HG03196 (cell line): ENCODE measurements around the gene UNC79.

Experiments used
- ATAC-seq: cut with Tn5 transposase; IDR thresholded peaks from one replicate; pipeline ENCODE4 v1.9.1; 2021; ENCODE audit not compliant: unreplicated experiment

Gene UNC79

DNA sequence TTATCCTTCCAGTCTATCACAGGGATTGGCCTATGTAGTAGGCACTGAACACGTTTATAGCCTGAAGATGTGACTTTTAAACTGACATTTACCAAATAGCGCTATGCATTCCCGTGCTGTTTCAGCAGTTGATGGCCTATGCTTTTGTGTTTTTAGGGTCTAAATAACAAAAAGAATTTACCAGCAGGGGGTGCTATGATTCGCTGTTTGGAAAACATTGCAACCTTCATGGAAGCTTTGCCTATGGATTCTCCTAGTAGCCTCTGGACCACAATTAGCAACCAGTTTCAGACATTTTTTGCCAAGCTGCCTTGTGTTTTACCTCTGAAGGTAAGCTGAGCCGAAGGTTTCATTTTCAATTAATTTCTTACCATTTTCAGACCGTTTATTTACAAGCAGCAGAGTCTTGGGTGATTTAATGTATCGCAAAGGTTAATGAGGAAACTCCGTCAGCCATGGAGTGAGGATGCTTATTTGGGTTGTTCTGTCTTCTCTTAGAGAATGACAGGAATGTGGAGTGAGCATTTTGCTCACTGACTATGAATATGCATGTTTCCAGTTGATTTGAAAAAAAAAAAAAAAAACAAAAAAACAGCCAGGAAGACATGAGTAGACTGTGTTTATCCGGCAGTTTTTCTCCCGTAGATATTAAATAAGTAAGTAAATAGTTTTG lies 224.5 kb downstream of the UNC79 start:
- no peak for ATAC-seq

DNA sequence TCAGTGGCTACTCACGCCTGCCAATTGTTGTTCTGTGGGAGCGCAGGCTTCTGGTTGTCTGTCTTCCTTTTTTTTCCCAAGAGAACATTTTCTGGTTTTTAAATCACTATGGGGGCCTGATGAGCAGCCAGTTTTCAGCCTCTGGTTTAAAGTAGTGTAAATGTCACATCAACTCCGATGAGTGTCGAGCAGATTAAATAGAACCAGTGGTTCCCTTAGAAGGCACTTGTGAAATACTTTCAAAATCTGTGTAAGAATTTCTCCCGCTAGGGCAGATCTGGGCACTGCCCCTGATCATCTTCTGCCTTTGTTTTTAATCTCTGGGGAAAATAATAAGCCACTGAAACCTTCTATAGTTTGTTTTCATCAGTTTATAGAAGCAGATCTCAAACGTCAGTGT lies 227.1 kb downstream of the UNC79 start:
- ATAC-seq, result no peak

DNA sequence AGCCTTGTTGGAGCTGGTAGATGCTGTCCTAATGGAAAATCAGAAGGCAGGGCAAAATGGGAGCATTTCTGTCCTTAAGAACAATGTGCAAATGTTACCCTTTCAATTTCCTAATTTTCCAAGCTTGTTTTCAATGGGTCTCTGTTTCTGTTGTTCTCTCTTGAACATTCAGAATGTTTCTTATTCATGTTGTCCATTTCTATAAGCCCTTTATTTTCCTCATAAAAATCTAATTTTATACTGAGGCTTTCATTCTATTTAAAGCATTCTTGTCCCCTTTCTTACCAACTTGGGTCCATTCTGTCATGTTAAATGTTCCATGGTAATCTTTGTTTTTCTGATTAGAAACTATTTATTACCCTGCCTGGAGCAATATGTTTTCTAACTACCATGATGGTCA lies 232.6 kb downstream of the UNC79 start:
- ATAC-seq, result no peak

GRCh38 chr14:93665169-93665568 lies 234.4 kb downstream of the UNC79 start:
- ATAC-seq, result no peak

- no peak for ATAC-seq
Measured at GRCh38 chr14:93669632-93670031, 238.9 kb downstream of the UNC79 start.

GRCh38 chr14:93674343-93674742 lies 243.6 kb downstream of the UNC79 start:
- no peak for ATAC-seq

GRCh38 chr14:93675651-93676050 lies 244.9 kb downstream of the UNC79 start:
- no peak for ATAC-seq

- ATAC-seq, result no peak
Measured at GRCh38 chr14:93676416-93676958, 245.7 kb downstream of the UNC79 start.

GRCh38 chr14:93682459-93682858 lies 251.7 kb downstream of the UNC79 start:
- no peak for ATAC-seq

DNA sequence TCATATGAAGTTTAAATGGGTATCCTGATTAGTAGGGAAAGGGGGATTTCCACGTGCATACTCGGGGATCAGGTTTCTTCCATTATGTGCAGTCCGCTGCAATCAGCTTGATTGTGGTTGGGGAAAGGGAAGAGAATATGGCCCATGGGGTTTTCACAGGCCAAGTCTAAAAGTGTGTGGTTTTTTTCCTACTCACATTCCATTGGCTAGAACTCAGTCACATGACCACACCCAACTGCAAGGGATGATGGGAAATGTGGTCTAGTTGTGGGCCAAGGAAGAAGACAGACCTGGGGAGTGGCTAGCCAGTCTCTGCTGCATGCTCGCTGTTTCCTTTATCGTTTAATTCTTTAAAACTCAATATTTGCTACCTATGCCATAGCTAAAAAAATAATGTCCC lies 252.5 kb downstream of the UNC79 start:
- ATAC-seq, result no peak

DNA sequence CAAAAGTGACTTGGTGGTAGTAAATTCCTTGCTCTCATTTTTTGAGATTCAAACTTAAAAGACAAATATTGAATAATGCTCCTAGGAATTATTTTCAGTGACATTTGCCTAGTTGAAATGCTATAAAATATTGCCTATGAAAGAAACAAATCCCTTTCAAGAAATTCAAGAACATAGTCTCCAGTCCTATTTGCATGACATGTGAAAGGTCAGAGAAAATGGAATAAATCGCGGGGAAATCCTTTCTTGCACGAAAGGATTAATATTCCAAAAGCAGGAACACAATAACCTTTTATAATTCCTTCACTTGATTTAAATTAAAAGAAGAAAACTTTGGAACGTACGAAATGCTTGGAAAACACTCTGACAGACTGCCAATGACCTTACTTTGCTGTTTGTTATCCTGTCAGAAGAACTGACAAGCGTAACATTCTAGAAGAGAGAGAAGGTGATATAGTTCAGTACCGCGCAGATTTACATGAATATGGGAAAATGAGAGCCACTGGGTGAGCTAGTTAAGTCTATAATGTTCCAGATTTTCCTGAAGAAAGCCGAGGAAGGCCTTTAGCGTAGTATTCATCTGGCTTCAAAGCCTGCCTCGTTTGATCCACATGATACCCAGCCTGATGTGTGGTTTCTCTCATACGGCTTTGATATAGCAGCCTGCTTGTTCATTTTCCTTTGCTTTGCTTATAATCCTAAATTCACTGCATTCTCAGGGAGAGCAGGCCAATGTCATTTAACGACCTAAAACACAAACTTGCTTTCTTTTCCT lies 254.6 kb downstream of the UNC79 start:
- no peak for ATAC-seq

GRCh38 chr14:93686268-93686667 lies 255.5 kb downstream of the UNC79 start:
- no peak for ATAC-seq

- no peak for ATAC-seq
Measured at GRCh38 chr14:93688239-93688666, 257.5 kb downstream of the UNC79 start.

DNA sequence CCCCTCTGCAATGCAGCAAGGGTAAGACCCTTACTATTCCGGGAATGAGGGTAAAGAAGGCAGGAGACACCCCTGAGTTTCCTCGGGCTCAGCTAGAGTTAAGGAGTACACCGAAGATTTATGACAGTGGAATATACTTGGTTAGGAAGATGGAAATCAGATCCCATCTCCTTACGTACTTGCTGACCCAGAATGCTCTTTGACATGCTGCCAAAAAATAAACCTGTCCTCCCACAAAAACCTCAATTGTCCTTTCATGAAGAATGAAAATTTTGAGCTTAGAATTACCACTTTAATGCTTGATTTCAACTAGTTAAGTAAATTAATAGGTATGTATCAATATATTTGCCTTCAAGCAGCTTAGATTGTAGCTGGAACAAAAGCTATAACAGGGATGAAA lies 258.1 kb downstream of the UNC79 start:
- no peak for ATAC-seq

- ATAC-seq, result no peak
Measured at GRCh38 chr14:93690146-93690545, 259.4 kb downstream of the UNC79 start.

DNA sequence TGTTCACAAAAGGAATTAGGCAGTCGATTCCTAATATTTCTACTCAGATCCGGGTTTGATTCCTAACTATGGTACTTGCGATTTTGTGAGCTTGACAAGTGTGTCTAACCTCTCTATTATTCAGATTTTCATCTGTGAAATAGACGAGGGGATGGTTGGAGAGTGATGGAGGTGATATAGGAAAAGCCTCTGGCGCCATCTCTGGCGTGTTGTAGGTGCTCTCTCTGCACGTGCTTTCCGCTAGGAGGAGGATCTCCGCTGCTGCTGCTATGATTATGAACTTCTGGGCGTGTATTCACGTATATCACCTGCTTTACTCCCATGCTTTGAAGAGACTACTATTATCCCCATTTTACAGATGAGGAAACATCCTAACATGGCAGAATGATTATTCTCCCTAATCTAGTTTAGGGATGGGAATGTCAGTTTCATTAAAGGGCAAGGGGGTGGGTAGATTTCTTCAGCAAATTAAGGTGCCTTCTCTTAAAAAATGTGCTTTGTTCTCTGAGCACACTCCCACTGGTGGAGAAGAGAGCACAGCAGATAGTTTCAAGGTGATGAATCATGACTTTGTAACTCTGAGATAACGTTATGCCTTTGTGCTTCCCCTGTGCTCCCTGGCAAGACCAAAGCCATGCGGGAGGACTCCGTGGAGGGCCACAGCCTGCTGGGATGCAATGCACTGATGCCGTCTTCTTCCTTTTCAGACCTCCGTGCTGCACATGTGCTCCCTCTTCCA lies 260.5 kb downstream of the UNC79 start:
- ATAC-seq, result no peak

GRCh38 chr14:93693914-93694313 lies 263.2 kb downstream of the UNC79 start:
- no peak for ATAC-seq

DNA sequence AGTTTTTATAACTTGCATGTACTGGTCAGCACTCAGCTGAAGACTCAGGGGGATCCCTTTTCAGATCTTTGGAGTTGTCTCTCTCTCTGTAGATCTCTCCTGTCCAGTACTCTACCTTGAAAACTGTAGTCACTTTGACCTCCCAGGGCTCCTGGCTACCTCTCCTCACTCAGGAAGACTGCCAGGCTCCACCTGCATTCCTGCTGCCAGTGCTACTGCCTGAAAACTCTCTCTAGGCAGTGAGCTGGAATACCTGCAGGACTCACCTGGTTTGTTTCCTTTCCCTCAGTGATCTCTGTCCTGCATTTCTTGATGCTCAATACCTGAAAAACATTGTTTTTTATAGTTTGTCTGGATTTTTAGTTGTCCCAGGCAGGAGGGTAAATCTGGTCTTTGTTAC lies 270.2 kb downstream of the UNC79 start:
- ATAC-seq, result no peak

GRCh38 chr14:93701562-93701961 lies 270.8 kb downstream of the UNC79 start:
- no peak for ATAC-seq

DNA sequence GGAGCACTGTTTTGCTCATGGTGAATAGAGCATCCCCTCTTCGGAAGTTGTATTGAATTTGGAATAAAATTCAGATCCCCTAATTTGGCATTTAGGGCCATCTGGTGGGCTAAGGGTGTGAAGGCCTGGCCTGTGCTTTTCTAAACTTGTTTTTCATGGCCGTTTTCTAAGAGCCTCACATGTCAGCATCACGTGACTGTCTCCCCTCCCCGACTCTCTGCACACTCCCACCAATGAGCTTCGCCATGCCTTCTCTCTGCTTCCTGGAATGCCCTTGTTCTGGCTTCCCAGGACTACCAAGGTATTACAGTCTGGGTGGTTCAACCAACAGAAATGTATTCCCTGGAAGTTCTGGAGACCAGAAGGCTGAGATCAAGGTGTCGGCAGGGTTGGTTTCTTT lies 272.2 kb downstream of the UNC79 start:
- no peak for ATAC-seq

GRCh38 chr14:93703941-93704340 lies 273.2 kb downstream of the UNC79 start:
- ATAC-seq, result no peak
